Measurements from ENCODE around the gene CDC42BPG. TPM values are rescaled to one million over a fixed set of nuclear protein-coding genes. Genes with fewer than 3 reads are reported as not detected.

Gene CDC42BPG
- total RNA-seq, 1 donor from 2014 or later = 0.35 TPM

- Mint-ChIP-seq H3K27me3 (ENCODE audit: low read depth) (peaks cover 1% of the 10 kb centered on the region), H3K4me3 (ENCODE audit: unreplicated experiment) (peak overlapping the region; percentile 96), H3K36me3 (ENCODE audit: low read depth) (peaks cover 4% of the 10 kb centered on the region), H3K27ac (ENCODE audit: unreplicated experiment) (peak overlapping the region; percentile 54), H3K4me1 (ENCODE audit: low read depth) (peaks cover 19% of the 10 kb centered on the region), H3K9me3 (ENCODE audit: low read depth) (no peaks in the 10 kb centered on the region)
- TF ChIP-seq CTCF (IDR thresholded peaks at IDR 0.05) = no peak
- DNase-seq (ENCODE audit: low spot score) = no peak
These were observed 33.6 kb downstream of the CDC42BPG start for GRCh38 chr11:64810891-64811272.

DNA sequence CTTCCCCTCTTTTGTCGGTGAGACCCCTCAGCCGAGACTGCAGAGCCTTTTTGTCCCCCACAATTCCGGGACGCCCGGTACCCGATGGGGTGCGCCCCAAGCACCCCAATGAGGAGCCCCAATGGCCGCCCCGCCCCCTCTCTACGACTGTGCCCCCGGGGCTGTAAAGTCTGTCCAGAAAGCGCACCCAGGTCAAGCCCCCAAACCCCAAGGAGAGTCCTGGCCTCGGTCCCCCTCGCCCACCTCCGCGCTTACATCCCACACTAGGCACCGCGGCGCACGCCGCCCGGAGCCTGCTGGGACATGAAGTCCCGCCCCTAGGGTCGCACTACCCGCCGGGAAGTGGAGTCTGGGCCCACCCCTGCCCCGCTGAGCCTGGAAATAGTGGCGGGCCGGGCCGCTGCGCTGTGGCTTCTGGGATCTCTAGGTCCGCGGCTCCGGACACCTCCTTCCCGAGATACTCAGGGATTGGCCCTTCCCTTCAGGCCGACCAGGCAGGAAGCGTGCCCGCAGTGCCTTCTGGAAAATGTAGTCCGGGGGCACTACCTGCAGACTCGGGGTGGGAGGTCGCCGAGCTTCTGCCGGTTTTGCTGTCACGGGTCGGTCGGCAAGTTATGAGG, 34.1 kb downstream of the CDC42BPG start, which contains the start of gene MEN1:
Gene MEN1, minus strand, starts transcription at position 281 of the 620 bp plus-strand sequence. CDS start 442 bp downstream, outside the sequence.
- Mint-ChIP-seq H3K27ac (ENCODE audit: unreplicated experiment) (peak within 1 kb of the TSS; percentile 54), H3K9me3 (ENCODE audit: low read depth) (no peaks in the 10 kb centered on the region), H3K4me3 (ENCODE audit: unreplicated experiment) (peak within 1 kb of the TSS; percentile 96), H3K36me3 (ENCODE audit: low read depth) (peaks cover 6% of the 10 kb centered on the region), H3K4me1 (ENCODE audit: low read depth) (peaks cover 19% of the 10 kb centered on the region), H3K27me3 (ENCODE audit: low read depth) (no peaks in the 10 kb centered on the region)
- TF ChIP-seq CTCF (IDR thresholded peaks at IDR 0.05) = no peak
- DNase-seq (ENCODE audit: low spot score) = peak; percentile 98

GRCh38 chr11:64809781-64810241, 34.6 kb downstream of the CDC42BPG start:
- DNase-seq (ENCODE audit: low spot score) = no peak
- H3K4me3 Mint-ChIP-seq (ENCODE audit: unreplicated experiment) = peak overlapping the region; percentile 96
- no peaks in the 10 kb centered on the region for H3K9me3 Mint-ChIP-seq (ENCODE audit: low read depth)
- H3K36me3 Mint-ChIP-seq (ENCODE audit: low read depth) = peaks cover 6% of the 10 kb centered on the region
- peaks cover 19% of the 10 kb centered on the region for H3K4me1 Mint-ChIP-seq (ENCODE audit: low read depth)
- H3K27me3 Mint-ChIP-seq (ENCODE audit: low read depth) = no peaks in the 10 kb centered on the region
- TF ChIP-seq CTCF (IDR thresholded peaks at IDR 0.05) = no peak
- H3K27ac Mint-ChIP-seq (ENCODE audit: unreplicated experiment) = peak overlapping the region; percentile 54

GRCh38 chr11:64805481-64805880, 39.0 kb downstream of the CDC42BPG start:
- H3K9me3 Mint-ChIP-seq (ENCODE audit: low read depth) = no peaks in the 10 kb centered on the region
- peaks cover 6% of the 10 kb centered on the region for H3K36me3 Mint-ChIP-seq (ENCODE audit: low read depth)
- peaks cover 27% of the 10 kb centered on the region for H3K4me1 Mint-ChIP-seq (ENCODE audit: low read depth)
- DNase-seq (ENCODE audit: low spot score) = no peak
- H3K27ac Mint-ChIP-seq (ENCODE audit: unreplicated experiment) = no peak overlapping the region
- TF ChIP-seq CTCF (IDR thresholded peaks at IDR 0.05) = no peak
- H3K4me3 Mint-ChIP-seq (ENCODE audit: unreplicated experiment) = no peak overlapping the region
- no peaks in the 10 kb centered on the region for H3K27me3 Mint-ChIP-seq (ENCODE audit: low read depth)

DNA sequence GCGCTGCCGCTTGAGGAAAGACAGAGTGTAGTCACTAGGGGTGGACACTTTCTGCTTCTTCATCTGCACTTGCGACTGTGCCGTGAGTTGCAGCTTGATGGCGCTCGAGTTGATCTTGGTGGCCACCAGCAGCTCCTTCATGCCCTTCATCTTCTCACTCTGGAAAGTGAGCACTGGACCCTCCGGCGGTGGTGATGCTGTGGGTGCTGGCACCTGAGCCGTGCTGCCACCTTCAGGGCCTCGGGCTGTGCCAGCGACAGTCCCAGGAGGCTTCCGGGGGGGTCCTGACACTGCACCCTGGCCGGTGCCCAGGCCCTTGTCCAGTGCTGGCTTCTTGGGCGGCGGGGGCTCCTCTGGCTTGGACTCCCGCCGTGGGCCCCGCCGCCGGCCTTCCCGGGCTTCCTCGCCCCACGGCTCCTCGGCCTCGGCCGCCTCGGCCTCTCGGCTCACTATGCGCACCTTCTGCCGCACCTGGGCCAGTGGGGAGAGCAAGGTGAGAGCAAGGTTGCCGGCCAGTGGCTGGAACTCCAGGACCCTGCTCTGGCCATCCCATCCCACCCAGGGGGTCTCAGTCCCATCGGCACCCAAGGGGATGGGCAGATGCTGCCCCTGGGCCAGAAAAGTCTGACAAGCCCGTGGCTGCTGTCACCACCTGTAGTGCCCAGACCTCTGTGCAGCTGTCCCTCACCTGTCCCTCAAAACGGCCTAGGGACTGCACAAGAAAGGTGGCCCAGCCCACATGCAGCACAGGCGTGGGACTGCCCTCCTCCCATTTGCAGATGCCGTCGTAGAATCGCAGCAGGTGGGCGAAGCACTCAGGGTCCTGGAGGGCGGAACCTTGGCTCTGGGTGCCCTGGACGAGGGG, 39.9 kb downstream of the CDC42BPG start:
- Mint-ChIP-seq H3K4me1 (ENCODE audit: low read depth) (peaks cover 21% of the 10 kb centered on the region), H3K27ac (ENCODE audit: unreplicated experiment) (peak overlapping the region; percentile 95), H3K27me3 (ENCODE audit: low read depth) (no peaks in the 10 kb centered on the region)

More for the DNA sequence above, 39.9 kb downstream of the CDC42BPG start:
- H3K36me3 Mint-ChIP-seq (ENCODE audit: low read depth) = peaks cover 6% of the 10 kb centered on the region
- H3K4me3 Mint-ChIP-seq (ENCODE audit: unreplicated experiment) = peak overlapping the region; percentile 93
- H3K9me3 Mint-ChIP-seq (ENCODE audit: low read depth) = no peaks in the 10 kb centered on the region
- no peak for DNase-seq (ENCODE audit: low spot score)
- no peak for TF ChIP-seq CTCF (IDR thresholded peaks at IDR 0.05)
